HepG2 (cell line): ENCODE measurements around the gene MAFB. TPM values are rescaled to one million over a fixed set of nuclear protein-coding genes. Genes with fewer than 3 reads are reported as not detected.

Source experiments
- CBX1 ChIP-seq: IDR thresholded peaks from one replicate; pipeline ENCODE4 v1.6.1; 2016; ENCODE audit warnings: antibody characterized with exemption, low read depth
- HNRNPH1 ChIP-seq: fragments of 200-400 bp; formaldehyde crosslinking; optimal IDR thresholded peaks from 2 replicates; pipeline ENCODE3; 2017; ENCODE audit warnings: mild to moderate bottlenecking, low read depth, low read length
- HOXA7 ChIP-seq: sonication (generic); formaldehyde crosslinking; IDR thresholded peaks from 2 replicates; pipeline ENCODE4 v1.8.1; 2022; ENCODE audit warnings: mild to moderate bottlenecking, missing genetic modification reagents, moderate library complexity
- NCOA2 ChIP-seq: sonication (generic); formaldehyde crosslinking; IDR thresholded peaks from 2 replicates; pipeline ENCODE4 v1.8.0; 2022; ENCODE audit warnings: inconsistent platforms
- SMARCC2 ChIP-seq: fragments of 450-650 bp; IDR thresholded peaks from 2 replicates; pipeline ENCODE4 v1.6.1; 2017; ENCODE audit warnings: antibody characterized with exemption, mild to moderate bottlenecking
- SOX5 ChIP-seq: IDR thresholded peaks from 2 replicates; pipeline ENCODE4 v1.6.1; 2016; ENCODE audit warnings: borderline replicate concordance
- TMF1 ChIP-seq: sonication (generic); formaldehyde crosslinking; IDR thresholded peaks from 2 replicates; pipeline ENCODE4 v1.8.1; 2022; ENCODE audit warnings: low read depth, missing genetic modification reagents
- YY1 ChIP-seq: IDR thresholded peaks from 2 replicates; pipeline ENCODE4 v1.6.1; 2011; ENCODE audit warnings: low read length, low read depth, moderate library complexity, mild to moderate bottlenecking; ENCODE audit not compliant: insufficient read depth, insufficient replicate concordance
- ZEB1 ChIP-seq: IDR thresholded peaks from 2 replicates; pipeline ENCODE4 v1.6.1; 2012; ENCODE audit warnings: mild to moderate bottlenecking, low read depth, inconsistent platforms; ENCODE audit not compliant: insufficient replicate concordance
- ZFY ChIP-seq: sonication (generic); formaldehyde crosslinking; IDR thresholded peaks from 2 replicates; pipeline ENCODE4 v1.4.0; 2020; ENCODE audit warnings: missing genetic modification reagents
- ZNF350 ChIP-seq: sonication (generic); formaldehyde crosslinking; IDR thresholded peaks from 2 replicates; pipeline ENCODE4 v1.4.0; 2020; ENCODE audit warnings: mild to moderate bottlenecking, low read depth, missing genetic modification reagents, borderline replicate concordance
- ZNF432 ChIP-seq: sonication (generic); formaldehyde crosslinking; IDR thresholded peaks from 2 replicates; pipeline ENCODE4 v1.5.0; 2020; ENCODE audit warnings: missing genetic modification reagents, mild to moderate bottlenecking, borderline replicate concordance
- ZNF724P ChIP-seq: sonication (generic); formaldehyde crosslinking; IDR thresholded peaks from 2 replicates; pipeline ENCODE4 v1.8.0; 2022; ENCODE audit warnings: missing genetic modification reagents, borderline replicate concordance
- polyA plus RNA-seq, 8 experiments: library from polyadenylated mRNA; depleted of rRNA in 3 of 8; stranded (reverse) in 7 of 8; unstranded in 1 of 8; fragments of >200 nt; fragmentation: Illumina TruSeq in 4 of 8; extraction: Trizol in 4 of 8; gene quantifications; 2 replicates each; pipeline versions ENCODE4 v1.2.1 to v1.2.3, GENCODE V29; 2011 to 2016; ENCODE audit warnings: low read depth in 4 of 8, missing spikeins in 1 of 8, mixed read lengths in 1 of 8; ENCODE audit not compliant: insufficient read depth in 1 of 8
- total RNA-seq, 5 experiments: library from RNA; depleted of rRNA; stranded (reverse); fragments of >200 nt; fragmentation: Illumina TruSeq; extraction: Trizol; gene quantifications; 2 replicates each; pipeline ENCODE4 v1.2.3, GENCODE V29; 2016; ENCODE audit warnings: low read depth in 1 of 5
- TF ChIP-seq, protein P1 (sequence below): sonication (generic); formaldehyde crosslinking; IDR thresholded peaks from 2 replicates; pipeline ENCODE4 v1.5.1; 2020; ENCODE audit warnings: mild to moderate bottlenecking, moderate library complexity, missing genetic modification reagents
- TF ChIP-seq, protein P2 (sequence below): sonication (generic); formaldehyde crosslinking; IDR thresholded peaks from 2 replicates; pipeline ENCODE4 v1.5.0; 2020; ENCODE audit warnings: mild to moderate bottlenecking, low read depth, missing genetic modification reagents, borderline replicate concordance
- TF ChIP-seq, protein P3 (sequence below): sonication (generic); formaldehyde crosslinking; IDR thresholded peaks from 2 replicates; pipeline ENCODE4 v1.8.1; 2023; ENCODE audit warnings: mild to moderate bottlenecking, missing genetic modification reagents, borderline replicate concordance
- TF ChIP-seq, protein P4 (sequence below): sonication (generic); formaldehyde crosslinking; IDR thresholded peaks from 2 replicates; pipeline ENCODE4 v1.9.0; 2022; ENCODE audit warnings: low read depth, missing genetic modification reagents
- TF ChIP-seq, protein P5 (sequence below): sonication (generic); formaldehyde crosslinking; IDR thresholded peaks from 2 replicates; pipeline ENCODE4 v1.9.0; 2021; ENCODE audit warnings: missing genetic modification reagents, mild to moderate bottlenecking, borderline replicate concordance
- TF ChIP-seq, protein P6 (sequence below): IDR thresholded peaks from 2 replicates; pipeline ENCODE4 v1.6.1; 2016; ENCODE audit warnings: missing biosample characterization, missing genetic modification reagents, low read depth

MAFB gene
- total and polyA plus RNA-seq, 2 of the 13 experiments (the other 11 are each of a cell fraction or from before 2014, with no cell fraction given), result 0.08 to 0.11 TPM

DNA sequence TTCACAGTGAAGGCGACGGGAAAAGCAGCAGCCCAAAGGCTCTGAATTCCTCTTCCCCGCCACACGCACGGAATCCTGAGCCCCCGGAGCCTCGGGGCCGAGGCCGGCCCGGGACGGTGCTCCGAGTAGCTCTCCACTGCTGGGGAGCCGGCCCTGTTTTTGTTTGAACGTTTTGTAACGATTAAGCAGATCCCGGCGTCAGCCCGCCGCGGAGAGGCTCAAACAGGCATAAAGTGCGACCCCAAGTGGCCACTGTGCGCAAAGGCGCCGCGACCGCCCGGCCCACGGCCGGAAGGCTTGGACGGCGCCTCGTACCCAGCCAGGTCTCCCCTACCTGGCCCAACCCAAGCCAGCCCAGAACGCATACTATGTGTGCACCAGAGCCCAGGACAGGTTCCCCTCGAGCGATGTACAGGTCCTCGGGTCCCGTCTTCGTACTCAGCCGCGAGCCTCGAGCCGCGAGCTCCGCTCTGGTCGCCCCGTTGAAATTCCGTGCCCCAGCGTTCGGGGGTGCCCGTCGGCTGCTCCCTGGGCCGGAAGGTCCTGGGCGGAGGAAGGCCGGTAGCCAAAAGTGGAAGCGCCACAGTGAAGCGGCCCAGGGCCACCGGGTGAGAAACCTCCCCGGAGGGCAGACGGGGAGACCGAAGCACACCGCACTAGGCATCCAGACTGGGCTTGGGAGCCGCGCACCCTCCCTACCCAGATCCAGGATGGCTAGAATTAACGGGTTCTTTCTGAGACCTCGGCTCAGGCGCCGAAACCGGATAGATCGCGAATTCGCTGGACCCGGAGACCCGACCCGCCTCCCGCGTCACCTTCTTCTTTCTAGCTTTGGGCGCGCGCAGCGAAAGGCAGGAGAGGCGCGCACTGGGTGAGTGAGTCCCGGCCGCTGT lies 1.2 kb upstream of the MAFB start (continued):
- TF ChIP-seq TMF1 (CRISPR knock-in tag) (peak; percentile 67; the same call in 1 of the 2 replicates), HOXA7 (CRISPR knock-in tag) (no peak), SMARCC2 (no peak), ZEB1 (no peak), ZNF724P (CRISPR knock-in tag) (0 out of 2 replicates have a peak, but pooled peaks have one; percentile 54), SOX5 (no peak), ZNF432 (CRISPR knock-in tag) (no peak), CBX1 (peak; percentile 71), HNRNPH1 (no peak), ZNF350 (CRISPR knock-in tag) (peak; percentile 79; the same call in 1 of the 2 replicates), NCOA2 (CRISPR knock-in tag) (no peak; the same call in 1 of the 2 replicates), ZFY (CRISPR knock-in tag) (no peak; the same call in 1 of the 2 replicates), YY1 (peak; percentile 66)
- TF ChIP-seq, protein P1, sequence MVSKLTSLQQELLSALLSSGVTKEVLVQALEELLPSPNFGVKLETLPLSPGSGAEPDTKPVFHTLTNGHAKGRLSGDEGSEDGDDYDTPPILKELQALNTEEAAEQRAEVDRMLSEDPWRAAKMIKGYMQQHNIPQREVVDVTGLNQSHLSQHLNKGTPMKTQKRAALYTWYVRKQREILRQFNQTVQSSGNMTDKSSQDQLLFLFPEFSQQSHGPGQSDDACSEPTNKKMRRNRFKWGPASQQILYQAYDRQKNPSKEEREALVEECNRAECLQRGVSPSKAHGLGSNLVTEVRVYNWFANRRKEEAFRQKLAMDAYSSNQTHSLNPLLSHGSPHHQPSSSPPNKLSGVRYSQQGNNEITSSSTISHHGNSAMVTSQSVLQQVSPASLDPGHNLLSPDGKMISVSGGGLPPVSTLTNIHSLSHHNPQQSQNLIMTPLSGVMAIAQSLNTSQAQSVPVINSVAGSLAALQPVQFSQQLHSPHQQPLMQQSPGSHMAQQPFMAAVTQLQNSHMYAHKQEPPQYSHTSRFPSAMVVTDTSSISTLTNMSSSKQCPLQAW (CRISPR knock-in tag), result peak; percentile 77; the same call in 1 of the 2 replicates
- TF ChIP-seq, protein P2, sequence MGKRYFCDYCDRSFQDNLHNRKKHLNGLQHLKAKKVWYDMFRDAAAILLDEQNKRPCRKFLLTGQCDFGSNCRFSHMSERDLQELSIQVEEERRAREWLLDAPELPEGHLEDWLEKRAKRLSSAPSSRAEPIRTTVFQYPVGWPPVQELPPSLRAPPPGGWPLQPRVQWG (CRISPR knock-in tag), result no peak
- TF ChIP-seq, protein P3, sequence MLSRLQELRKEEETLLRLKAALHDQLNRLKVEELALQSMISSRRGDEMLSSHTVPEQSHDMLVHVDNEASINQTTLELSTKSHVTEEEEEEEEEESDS (CRISPR knock-in tag), result no peak
- TF ChIP-seq, protein P4, sequence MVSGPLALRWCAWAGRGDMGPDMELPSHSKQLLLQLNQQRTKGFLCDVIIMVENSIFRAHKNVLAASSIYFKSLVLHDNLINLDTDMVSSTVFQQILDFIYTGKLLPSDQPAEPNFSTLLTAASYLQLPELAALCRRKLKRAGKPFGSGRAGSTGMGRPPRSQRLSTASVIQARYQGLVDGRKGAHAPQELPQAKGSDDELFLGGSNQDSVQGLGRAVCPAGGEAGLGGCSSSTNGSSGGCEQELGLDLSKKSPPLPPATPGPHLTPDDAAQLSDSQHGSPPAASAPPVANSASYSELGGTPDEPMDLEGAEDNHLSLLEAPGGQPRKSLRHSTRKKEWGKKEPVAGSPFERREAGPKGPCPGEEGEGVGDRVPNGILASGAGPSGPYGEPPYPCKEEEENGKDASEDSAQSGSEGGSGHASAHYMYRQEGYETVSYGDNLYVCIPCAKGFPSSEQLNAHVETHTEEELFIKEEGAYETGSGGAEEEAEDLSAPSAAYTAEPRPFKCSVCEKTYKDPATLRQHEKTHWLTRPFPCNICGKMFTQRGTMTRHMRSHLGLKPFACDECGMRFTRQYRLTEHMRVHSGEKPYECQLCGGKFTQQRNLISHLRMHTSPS, result no peak
- TF ChIP-seq, protein P5, sequence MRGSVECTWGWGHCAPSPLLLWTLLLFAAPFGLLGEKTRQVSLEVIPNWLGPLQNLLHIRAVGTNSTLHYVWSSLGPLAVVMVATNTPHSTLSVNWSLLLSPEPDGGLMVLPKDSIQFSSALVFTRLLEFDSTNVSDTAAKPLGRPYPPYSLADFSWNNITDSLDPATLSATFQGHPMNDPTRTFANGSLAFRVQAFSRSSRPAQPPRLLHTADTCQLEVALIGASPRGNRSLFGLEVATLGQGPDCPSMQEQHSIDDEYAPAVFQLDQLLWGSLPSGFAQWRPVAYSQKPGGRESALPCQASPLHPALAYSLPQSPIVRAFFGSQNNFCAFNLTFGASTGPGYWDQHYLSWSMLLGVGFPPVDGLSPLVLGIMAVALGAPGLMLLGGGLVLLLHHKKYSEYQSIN (CRISPR knock-in tag), result no peak
- TF ChIP-seq, protein P6, sequence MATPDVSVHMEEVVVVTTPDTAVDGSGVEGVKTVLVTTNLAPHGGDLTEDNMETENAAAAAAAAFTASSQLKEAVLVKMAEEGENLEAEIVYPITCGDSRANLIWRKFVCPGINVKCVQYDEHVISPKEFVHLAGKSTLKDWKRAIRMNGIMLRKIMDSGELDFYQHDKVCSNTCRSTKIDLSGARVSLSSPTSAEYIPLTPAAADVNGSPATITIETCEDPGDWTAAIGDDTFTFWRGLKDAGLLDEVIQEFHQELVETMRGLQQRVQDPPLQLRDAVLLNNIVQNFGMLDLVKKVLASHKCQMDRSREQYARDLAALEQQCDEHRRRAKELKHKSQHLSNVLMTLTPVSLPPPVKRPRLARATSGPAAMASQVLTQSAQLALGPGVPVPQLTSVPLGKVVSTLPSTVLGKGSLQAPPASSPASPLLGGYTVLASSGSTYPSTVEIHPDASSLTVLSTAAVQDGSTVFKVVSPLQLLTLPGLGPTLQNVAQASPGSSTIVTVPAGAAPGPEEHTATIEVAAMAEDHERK (CRISPR knock-in tag), result no peak
